GM12873 (cell line): Measurements from ENCODE around the gene ZNF652.

Source experiments
- CTCF ChIP-seq: IDR thresholded peaks from 2 replicates; pipeline ENCODE4 v1.5.1; 2012; ENCODE audit warnings: low read depth, mild to moderate bottlenecking, moderate library complexity, low read length, control low read depth; ENCODE audit not compliant: insufficient read depth; ENCODE audit errors: missing control alignments

Gene ZNF652

DNA sequence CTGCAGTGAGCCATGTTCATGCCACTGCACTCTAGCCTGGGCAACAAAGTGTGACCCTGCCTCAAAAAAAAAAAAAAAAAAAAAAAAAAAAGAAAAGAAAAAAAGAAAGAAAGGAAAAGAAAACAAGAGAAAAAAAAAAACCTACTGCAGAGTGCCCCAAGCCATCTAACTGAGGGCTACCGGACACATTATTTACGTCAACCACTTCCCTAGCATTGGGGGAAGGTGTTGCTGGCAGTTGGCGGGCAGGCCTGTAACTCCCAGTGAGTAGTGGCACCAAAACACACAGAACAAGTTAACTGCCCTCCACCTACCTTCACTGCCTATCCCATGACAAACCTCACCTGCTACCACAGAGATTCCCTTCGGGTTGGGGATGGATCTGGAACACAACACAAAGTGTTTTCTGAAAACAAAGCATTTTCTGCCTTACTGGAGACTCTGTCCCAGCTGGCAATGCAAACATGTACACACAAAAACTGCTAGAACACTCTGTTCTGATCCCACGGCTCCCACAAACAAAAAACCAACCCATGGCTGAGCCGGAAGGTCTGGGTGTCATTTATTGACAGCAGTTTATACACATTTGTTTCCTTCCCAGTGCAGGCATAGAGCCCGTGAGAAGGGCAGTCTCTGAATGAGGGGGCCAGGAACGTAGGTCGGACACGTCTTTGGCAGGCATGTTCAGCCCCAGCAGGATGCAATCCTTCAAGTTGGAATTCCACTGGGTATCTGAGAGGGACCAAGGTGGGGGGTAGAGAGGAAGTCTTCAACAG, 41.7 kb upstream of the ZNF652 start:
- no peak for TF ChIP-seq CTCF

- TF ChIP-seq CTCF: no peak
These were observed 40.7 kb upstream of the ZNF652 start for GRCh38 chr17:49402706-49403105.

DNA sequence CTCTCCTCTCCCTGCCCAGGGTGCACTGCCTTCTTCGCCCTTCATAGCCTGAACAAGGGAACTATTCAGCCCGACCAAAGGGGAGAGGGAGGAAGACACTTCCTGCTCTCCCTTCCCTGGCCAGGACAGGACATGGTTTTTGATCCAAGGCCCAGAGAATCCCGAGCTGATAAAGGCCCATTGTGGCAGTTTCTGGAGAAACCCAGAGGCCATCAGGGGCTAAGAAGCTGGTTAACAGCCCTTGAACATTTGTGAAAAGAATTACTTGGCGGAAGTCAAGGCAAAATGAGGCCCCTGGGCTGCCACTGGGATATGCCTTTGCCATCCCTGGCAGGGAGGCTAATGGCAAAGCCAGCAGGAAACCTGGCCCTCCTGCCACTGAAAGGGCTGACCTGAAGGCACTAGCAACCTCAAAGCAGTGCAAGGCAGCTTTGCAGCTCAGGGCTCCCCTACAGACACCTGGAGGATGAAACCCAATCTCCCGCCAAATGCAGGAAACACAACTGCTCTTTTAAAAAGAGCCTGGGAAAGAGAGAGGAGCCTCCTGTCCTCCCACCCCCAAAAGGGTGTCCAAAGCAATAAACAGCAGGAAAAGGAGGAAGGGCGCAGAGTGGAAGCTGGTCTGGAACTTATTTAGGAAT, 40.0 kb upstream of the ZNF652 start:
- TF ChIP-seq CTCF: no peak

- no peak for TF ChIP-seq CTCF
These were observed 37.9 kb upstream of the ZNF652 start for GRCh38 chr17:49399995-49400394.

DNA sequence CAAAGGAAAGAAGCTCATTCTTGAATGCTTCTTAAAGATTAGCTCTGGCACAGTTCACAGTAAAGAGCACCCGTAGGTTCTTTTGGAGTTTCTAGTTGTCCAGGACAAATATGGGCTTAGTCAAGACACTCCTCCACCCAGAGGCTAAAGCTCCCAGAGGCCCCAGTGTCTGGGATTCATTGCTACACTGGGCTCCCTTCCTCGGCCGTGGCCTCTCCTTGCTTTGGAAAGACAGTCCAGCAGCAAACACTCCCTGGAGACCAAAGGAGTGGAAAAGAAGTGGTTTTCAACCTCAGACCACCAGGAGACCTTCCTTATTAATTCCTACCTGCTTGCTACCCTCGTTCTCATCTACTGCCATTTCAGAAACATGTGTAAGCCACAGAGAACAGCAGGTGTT, 35.5 kb upstream of the ZNF652 start:
- no peak for TF ChIP-seq CTCF

- TF ChIP-seq CTCF: no peak
These were observed 31.6 kb upstream of the ZNF652 start for GRCh38 chr17:49393491-49394255.
